Hypothalamus (tissue), 51 donors: ENCODE results near the gene CHSY3.

ENCODE experiments used
- DNase-seq, 51 donors: peaks; one replicate each; lab custom pipeline; 2025; lab: John Stamatoyannopoulos, UW

CHSY3 gene

GRCh38 chr5:130077007-130077406 lies 172.7 kb downstream of the CHSY3 start:
- DNase-seq = no peak

GRCh38 chr5:130078661-130079060 lies 174.4 kb downstream of the CHSY3 start:
- no peak for DNase-seq

- no peak for DNase-seq
Observed at GRCh38 chr5:130090569-130091270, 186.5 kb downstream of the CHSY3 start.

DNA sequence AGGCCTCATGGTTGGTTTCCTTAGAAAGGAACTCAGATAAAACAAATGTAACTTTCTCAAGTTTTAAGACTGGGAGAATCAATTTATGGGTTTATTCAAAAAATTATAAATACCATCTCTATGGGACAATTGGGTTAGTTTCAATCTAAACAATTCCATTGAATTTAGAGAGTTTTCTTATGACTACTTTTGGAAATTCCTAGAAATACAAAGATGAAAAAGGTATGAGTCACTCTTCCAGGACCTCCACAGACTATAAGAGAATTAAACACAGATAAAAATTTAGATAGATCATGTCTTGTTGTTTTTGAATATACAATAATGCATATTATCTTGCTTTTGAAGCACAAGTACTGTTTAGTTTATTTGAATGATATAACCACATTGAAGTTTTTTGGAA lies 188.7 kb downstream of the CHSY3 start:
- no peak for DNase-seq

DNA sequence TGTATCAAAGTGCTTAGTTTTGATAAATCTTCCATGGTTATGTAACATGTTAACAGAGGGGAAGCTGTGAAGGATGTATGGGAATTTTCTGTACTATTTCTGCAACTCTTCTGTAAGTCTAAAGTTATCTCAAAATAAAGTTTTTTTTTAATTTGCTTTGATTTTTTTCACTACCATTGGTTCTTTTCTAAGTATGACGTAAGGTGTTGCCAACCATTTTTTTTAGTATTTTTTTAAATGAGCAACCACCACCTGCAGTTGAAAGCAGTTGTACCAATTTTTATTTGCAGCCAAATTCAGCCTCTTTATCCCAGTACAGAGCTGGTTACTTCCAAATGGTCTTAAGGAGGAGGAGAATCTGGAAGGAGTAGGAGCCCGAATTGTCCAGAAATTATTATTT lies 192.2 kb downstream of the CHSY3 start:
- no peak for DNase-seq

DNA sequence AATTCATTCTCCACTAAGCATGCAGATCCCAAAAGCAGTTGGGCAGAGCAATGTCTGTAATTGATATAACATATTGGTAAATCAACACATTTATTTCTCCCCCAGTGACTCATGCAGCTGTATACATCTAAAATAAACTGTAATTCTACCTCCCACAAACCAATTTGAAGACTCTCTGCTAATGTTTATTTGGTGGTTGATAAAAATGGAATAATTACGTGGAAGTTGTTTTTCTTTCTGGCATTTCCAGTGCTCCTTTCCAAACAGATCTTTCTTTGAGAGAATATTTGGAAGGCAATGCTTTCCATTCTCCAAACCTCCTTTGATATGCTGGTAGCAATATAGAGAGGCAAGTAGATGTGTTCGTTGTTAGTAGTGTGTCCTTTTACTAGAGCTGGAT lies 194.7 kb downstream of the CHSY3 start:
- no peak for DNase-seq

- DNase-seq = no peak
Observed at GRCh38 chr5:130102375-130102774, 198.1 kb downstream of the CHSY3 start.

- no peak for DNase-seq
Observed at GRCh38 chr5:130102960-130103359, 198.7 kb downstream of the CHSY3 start.

GRCh38 chr5:130104895-130105688 lies 200.8 kb downstream of the CHSY3 start:
- no peak for DNase-seq

- no peak for DNase-seq
Observed at GRCh38 chr5:130106480-130106879, 202.2 kb downstream of the CHSY3 start.

GRCh38 chr5:130109152-130109551 lies 204.9 kb downstream of the CHSY3 start:
- DNase-seq = no peak

GRCh38 chr5:130110328-130110727 lies 206.1 kb downstream of the CHSY3 start:
- no peak for DNase-seq

DNA sequence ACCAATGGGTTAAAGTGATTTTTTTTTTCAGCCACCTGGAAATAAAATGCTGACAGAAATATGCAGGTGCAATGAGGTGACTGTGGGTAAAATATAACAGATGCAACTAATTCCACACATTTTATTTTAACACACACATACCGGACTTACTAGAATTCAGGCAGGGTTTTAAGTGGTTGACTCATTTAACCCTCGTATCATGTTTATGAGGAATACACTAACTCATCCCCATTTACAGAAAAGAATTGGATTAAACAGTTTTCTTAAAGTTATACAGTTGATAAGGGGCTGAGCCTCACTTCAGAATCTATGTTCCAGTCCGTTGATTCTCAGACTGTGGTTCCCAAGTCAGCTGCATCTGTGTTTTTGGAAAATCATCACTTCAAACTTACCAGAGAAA lies 207.5 kb downstream of the CHSY3 start:
- DNase-seq = no peak

GRCh38 chr5:130112246-130112645 lies 208.0 kb downstream of the CHSY3 start:
- no peak for DNase-seq

GRCh38 chr5:130115686-130116085 lies 211.4 kb downstream of the CHSY3 start:
- peak in 1 of 51 donors; percentile 1 for DNase-seq

GRCh38 chr5:130116462-130116861 lies 212.2 kb downstream of the CHSY3 start:
- DNase-seq = no peak

DNA sequence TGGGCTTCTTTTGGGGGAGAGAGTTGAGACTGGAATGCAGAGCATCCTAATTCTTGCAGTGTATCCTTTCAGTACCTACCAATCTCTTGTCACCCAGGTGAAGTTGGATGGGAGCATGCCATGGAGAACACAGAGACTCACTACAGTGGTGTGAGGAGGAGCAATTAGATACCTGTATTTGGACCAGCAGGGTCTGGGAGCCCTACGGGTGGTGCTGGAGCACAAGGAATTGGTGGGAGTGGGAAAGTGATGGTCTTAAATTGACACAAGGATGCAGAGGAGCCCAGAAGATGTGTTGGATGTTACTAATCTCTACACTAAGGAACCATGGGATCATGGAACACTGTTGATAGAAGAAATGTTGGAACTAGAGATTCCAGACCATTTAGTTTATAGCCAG lies 212.7 kb downstream of the CHSY3 start:
- DNase-seq = no peak

DNA sequence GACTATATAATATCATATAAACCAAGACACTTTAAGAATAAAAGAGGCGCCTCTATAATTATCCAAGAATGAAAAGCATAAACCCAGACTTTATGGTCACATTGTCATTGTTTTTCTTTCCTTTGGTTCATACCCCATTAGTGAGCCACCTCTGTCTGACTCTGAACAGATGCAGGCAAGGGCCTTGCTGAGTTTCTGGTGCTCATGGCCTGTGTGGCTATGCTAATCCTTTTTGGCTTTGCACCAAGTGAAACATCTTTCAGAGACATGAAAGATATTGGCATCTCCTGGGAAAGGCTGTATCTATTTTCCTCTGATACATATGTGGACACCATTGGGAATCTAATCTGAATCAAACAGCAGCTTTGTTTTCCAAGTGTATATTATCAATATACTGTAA lies 222.5 kb downstream of the CHSY3 start:
- DNase-seq = no peak

DNA sequence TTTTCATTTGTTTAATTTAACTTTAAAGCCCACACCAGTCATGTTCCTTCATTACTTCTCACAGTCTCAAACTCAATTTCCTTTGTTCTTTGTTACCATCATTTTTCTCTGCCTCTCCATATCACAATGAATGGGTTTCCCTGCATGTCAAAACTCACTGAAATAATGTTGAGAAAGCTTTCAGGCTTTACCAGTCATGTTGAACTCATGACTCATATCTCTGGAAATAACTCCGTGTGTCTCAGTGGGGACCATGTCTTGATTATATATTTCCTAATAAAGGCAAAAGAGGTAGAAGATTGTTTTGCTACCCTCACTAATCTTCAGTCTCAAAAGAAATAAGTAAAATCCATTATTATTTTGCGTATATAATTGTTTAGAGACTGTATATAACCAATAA lies 231.2 kb downstream of the CHSY3 start:
- no peak for DNase-seq

DNA sequence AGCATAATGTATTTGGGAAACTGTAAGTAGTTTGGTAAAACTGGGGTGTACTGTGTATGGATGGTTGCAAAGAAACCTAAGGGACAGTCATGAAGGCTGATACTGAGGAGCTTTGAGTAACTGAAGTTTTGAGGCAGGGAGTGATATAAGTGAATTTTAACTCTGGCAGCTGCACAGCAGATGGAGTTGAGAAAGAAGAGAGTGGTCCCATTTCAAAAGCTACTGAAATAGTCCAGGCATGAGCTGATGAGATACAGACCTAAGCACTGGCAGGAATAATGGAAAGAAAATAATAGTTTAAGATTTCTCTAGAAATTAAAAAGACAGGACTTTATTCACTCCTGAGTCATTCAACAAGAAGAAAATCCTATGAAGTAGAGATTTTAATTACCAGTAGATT lies 232.0 kb downstream of the CHSY3 start:
- no peak for DNase-seq

GRCh38 chr5:130137681-130138080 lies 233.4 kb downstream of the CHSY3 start:
- no peak for DNase-seq

DNA sequence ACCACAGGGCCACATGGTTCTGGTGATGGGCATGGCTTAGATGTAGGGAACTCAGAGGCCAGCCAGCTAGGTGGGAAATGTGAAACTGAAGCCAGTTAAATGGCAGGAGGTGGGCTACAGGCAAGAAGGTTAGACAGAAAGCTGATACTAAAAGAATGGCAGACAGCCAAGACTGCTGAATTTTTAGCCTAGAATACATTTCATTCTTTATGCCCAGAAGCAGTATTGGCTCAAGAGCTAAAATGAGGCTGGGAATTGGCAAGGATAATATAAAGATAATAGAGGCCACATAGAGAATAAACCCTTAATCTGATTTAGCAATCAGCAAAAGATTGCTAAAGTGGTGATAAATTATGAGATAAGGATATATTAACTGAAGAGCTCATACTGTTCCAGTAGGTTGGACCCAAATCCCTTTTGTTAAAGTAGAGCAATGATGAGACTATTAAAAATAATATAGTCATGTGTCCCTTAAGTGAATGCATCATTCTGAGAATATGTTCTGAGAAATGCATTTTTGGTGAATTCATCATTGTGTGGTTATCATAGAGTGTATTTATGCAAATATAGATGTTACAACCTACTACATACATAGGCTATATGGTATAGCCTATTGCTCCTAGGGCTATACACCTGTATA lies 234.3 kb downstream of the CHSY3 start:
- no peak for DNase-seq
